Measurements from ENCODE around the gene MED29.

Gene MED29

DNA sequence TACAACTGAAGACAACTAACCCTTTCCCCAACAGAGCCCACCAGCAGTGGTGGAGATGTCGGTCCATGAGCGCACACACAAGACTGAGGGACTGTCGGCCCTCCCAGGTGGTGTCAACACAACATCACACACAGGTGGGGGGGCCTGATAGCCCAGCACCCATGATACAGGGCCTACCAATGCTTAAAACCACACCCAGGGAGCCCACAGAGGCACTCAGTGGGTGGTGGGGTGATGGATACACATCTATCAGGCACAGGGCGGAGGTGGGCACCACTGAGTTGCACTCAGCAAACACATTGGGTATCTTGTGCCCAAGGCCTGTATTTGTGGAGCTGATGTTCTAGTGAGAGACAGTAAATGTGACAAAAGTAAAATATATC lies 8.5 kb downstream of the MED29 start:
- no peak for FAIRE-seq

DNA sequence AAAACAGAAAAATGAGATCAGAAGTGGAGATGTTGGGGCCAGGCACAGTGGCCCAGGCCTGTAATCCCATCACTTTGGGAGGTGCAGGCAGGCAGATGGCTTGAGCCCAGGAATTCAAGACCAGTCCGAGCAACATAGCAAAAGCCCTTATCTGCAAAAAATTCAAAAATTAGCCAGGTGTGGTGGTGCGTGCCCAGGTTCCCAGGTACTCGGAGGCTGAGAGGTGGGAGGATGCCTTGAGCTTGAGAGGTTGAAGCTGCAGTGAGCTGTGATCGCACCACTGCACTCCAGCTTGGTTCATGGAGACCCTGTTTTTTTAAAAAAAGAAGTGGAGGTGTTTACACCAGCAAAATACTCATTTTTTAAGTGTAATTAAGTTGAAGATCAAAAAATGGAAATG lies 8.9 kb downstream of the MED29 start:
- FAIRE-seq = no peak

DNA sequence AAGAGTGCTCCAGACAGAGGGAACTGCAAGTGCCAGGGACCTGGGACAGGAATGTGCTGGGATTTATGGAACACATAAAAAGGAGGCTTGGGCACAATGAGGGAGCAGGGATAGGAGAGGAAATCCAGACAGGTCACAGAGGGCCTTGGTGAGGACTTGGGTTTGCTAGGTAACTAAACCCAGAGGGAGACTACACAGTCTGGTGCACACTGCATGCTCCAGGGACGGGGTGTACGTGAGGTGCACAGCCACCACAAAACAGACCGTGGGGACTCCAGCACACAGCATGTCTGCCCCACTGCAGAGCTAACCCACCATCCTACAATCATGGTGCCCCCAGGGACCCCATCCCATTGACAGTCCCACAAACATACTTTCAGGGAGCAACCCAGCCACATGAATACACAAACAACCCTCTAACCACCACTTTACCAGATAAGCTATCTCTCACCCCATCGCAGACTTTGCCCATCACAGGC lies 9.9 kb downstream of the MED29 start:
- no peak for FAIRE-seq

DNA sequence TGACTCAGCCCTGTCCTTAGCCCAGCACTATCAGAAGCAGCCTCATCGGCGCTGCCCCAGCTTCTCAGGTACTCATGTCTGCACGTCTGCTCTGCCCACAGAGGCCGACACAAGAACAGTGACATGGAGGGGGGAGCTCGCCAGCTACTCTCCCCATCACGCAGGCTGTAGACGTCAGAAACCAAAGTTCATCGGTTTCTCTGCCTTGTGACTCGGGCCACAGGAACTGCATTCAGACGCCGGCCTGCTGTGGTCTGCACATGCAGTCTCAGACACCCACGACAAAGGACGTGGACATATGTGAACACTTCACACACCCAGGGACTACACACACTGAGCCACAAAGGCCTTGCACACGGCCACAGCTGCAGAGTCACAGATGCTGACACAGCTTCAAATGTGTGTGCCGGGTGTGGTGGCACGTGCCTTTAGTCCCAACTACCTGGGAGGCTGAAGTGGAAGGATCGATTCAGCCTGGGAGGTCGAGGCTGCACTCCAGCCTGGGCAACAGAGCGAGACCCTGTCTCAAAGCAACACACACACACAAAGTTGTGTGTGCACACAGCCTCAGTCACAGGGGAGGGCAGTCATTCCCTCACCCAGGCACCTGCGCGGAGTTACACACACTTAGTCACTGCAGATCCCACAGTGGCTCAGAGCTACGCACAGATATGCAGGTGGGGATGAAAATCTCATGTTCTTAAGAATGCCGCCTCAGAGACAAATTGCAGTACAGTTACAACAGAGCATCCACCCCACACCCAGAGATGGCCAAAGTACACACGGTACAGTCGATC lies 10.6 kb downstream of the MED29 start:
- no peak for FAIRE-seq

DNA sequence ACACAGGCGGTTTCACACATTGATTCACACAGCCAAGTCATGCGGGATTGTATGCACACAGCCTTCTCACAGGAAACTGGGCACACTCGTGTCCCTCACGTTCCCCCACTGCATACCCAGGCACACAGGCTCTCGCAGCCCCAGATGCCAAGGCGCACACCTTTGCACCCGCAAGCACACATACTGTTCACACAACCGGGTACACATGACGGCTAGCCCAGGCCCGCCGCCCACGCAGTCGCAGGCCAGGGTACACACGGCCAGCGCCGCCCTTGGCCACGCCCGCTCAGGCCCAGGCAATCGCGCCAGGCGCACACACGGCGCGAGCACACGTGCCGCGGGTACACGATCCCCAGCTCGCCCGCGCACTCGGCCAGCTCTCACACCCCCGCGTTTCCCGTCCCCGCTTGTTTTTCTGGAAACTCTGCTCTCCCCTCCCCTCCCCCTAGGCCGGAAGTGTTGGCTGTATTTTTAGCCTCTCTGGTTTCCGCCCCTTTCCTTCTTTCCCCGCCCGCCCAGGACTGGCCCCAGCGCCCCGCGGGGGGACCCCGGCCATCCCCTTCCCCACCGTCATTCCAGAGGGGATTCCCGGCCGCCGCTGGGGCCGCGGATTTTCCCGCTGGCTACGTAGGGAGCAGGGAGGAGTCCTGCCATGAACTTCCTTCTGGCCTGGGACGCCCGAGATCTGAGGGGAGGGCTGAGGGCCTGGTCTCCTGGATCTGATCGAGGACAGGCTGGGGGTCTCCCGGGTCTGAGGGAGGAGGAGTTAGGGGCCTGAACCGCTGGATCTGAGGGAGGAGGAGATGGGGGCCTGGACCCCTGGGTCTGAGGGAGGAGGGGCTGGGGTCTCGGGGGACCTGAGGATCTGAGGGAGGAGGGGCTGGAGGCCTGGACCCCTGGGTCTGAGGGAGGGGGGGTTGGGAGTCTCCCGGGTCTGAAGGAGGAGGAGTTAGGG lies 11.4 kb downstream of the MED29 start:
- no peak for FAIRE-seq

DNA sequence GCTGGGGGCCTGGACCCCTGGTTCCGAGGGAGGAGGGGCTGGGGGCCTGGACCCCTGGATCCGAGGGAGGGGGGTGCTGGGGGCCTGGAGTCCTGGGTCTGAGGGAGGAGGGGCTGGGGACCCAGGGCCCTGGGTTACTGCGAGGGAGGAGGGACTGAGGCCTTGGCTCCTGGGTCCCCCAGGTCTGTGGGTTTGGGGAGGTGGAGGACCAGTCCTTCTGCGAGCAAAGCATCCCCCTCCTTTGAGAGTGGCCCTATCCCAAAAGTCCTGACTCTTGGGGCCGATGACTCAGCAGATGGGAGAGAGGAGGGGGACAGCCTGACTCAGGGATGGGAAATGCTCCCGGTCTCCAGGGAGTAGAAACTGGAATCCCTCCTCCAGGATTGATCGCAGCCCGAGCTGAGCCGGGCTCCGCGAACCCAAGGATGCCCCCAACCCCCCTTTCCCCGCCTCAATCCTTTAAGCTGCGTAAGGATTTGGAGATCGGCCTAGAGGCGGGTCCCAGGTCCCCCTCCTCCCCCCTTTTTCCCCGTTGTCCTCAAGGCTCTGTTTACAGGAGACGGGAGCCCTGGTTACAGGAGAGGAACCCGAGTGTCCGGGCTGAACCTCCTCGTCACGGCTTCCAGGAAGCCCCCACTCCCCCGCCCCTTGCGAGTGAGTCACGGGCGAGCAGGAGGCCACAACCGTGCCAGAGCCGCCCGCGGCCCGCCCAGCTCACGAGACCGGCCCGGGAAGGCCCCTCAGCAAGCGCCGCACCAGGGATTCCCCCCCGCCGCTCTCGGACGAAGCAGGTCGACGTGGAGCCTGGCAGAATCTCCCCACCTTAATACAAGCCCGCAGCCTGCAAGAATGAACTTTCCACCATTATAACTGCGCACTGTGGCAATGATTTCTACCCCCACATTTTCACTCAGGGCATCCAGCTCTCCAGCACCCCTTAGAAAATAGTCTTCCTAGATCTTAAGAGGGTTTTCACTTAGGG lies 12.4 kb downstream of the MED29 start:
- no peak for FAIRE-seq

DNA sequence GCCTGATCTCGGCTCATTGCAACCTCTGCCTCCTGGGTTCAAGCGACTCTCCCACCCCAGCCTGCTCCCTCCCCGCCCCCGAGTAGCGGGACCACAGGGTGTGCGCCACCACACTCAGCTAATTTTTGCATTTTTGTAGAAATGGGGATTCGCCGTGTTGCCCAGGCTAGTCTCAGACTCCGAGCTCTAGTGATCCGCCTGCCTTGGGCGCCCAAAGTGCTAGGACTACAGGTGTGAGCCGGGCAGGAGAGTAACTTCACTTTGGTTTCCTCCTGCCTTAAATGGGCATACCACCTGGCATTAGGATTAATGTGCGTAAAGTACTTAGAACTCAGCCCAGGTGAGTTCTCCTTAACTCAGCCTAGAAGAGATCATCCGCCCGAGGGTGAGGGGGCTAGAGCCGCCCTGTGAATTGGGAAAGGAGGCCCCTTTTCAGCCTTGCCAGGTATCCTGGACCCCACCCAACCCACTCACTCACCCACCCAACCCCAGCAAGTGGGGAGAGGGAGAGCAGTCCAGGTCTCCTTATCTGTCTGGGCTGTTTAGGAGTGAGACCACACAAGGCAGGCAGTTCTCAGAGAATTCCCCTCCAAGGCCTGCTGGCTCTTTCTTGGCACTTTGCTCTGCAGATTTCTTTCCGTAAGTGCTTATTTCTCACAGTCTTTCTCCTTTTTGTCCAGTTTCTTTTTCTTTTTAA lies 14.2 kb downstream of the MED29 start:
- FAIRE-seq = no peak

DNA sequence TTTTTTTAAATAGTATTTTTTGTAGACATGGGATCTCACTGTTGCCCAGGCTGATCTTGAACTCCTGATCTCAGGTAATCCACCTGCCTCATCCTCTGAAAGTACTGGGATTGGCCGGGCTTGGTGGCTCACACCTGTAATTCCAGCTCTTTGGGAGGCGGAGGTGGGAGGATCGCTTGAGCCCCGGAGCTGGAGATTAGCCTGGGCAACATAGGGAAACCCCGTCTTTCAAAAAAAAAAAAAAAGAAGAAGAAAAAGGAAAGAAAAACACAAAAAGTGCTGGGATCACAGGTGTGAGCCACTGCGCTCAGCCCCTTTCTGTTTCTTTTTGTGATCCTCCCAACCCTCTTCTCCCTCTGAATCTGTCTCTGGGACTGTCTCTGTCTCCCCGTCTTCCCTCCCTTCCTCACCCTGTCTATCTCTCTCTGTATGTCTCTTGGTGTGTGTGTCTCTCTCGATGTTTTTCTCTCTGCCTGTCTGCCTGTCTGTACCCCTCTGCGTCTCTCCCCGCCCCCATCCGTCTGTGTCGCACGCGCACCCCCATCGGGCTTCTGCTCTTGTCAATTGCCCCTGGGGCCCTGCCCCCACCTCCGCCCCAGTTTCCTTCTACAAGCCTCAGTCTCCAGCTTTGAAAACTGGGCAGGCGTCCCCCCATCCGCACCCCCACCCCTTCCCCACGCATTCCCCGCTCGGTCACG lies 14.9 kb downstream of the MED29 start:
- no peak for FAIRE-seq

DNA sequence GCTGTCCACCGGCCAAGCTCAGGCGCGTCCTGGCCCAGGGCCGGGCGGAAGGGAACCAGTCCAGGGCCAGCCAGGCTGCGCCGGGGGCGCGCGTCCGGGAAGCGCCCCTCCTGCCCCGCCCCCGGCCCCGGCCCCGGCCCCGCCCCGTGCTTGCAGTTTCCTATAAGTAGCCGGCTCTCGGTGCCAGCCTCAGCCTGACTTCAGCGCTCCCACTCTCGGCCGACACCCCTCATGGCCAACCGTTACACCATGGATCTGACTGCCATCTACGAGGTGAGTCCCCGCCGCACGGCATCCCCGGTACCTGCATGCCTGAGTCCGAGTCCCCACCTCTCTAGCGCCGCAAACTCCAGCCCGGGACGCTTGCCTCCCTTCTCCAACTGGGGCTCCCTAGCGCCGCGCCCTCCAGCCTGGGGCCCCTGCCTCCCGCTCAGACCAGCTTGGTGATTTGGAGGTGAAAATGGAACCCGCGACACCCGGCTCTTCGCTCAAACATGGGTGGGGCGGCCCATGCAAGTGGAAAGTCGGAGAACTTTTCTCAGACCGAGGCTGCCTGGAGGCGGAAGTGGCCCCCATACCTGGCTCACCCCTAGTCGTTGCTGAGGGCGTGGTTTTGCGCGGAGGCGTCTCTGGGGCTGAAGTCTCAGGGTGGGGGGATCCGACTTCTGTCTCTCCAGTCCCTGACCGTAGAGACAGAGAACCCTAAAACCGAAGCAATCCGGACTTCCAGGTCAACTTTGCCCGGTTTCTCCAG lies 15.7 kb downstream of the MED29 start, which contains the start of gene ZFP36:
Gene ZFP36, plus strand, starts transcription at position 192 of the 754 bp plus-strand sequence. Its CDS starts 58 bp downstream, at position 250.
- FAIRE-seq = no peak

DNA sequence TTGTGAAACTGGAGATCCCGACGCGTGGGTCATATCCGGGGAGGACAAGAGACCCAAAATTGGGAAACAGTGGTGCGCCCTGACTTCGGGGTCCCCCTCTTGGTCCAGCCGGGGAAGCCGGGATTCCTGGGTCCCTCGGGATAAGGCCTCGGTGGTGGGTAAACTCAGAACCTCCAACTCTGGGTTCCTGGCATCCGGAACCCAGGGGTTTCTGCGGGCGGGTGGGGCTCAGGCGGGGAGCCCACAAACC lies 16.2 kb downstream of the MED29 start:
- no peak for FAIRE-seq

DNA sequence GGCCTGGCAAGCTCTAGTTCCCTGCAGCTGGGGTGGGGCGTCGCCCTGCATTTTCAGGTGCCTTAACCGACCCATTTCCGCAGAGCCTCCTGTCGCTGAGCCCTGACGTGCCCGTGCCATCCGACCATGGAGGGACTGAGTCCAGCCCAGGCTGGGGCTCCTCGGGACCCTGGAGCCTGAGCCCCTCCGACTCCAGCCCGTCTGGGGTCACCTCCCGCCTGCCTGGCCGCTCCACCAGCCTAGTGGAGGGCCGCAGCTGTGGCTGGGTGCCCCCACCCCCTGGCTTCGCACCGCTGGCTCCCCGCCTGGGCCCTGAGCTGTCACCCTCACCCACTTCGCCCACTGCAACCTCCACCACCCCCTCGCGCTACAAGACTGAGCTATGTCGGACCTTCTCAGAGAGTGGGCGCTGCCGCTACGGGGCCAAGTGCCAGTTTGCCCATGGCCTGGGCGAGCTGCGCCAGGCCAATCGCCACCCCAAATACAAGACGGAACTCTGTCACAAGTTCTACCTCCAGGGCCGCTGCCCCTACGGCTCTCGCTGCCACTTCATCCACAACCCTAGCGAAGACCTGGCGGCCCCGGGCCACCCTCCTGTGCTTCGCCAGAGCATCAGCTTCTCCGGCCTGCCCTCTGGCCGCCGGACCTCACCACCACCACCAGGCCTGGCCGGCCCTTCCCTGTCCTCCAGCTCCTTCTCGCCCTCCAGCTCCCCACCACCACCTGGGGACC lies 16.6 kb downstream of the MED29 start:
- FAIRE-seq = no peak

DNA sequence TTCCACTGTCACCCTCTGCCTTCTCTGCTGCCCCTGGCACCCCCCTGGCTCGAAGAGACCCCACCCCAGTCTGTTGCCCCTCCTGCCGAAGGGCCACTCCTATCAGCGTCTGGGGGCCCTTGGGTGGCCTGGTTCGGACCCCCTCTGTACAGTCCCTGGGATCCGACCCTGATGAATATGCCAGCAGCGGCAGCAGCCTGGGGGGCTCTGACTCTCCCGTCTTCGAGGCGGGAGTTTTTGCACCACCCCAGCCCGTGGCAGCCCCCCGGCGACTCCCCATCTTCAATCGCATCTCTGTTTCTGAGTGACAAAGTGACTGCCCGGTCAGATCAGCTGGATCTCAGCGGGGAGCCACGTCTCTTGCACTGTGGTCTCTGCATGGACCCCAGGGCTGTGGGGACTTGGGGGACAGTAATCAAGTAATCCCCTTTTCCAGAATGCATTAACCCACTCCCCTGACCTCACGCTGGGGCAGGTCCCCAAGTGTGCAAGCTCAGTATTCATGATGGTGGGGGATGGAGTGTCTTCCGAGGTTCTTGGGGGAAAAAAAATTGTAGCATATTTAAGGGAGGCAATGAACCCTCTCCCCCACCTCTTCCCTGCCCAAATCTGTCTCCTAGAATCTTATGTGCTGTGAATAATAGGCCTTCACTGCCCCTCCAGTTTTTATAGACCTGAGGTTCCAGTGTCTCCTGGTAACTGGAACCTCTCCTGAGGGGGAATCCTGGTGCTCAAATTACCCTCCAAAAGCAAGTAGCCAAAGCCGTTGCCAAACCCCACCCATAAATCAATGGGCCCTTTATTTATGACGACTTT lies 17.4 kb downstream of the MED29 start:
- no peak for FAIRE-seq

DNA sequence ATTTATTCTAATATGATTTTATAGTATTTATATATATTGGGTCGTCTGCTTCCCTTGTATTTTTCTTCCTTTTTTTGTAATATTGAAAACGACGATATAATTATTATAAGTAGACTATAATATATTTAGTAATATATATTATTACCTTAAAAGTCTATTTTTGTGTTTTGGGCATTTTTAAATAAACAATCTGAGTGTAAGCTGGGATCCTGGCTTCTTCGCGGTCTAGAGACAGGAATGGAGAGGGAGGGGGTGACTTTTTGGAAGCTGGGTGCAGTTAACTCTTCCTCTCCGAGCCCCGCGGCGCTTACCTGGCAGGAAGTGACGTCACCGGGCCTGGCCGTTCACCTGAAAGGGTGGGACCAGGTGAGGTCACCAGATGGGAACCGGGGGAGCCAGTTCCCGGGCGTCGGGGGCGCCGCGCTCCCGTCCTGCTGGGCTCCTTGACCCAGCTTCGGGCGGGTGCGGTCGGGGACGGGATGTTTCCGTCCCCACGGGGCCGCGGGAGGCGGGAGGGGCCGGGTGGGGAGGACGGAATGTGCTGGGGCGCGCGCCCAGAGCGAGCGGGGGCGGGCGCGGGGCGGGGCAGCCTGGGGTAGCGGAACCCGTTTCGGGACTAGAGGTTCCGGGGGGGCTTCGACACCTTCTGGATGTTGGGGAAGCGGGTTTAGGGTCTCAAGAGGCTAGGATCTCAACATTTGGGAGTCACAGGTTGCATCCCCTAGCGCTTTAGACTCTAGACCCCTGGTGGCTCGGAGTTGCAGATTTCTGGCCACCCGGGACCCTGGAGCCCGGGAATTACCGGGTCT lies 18.2 kb downstream of the MED29 start:
- FAIRE-seq = peak; percentile 51

DNA sequence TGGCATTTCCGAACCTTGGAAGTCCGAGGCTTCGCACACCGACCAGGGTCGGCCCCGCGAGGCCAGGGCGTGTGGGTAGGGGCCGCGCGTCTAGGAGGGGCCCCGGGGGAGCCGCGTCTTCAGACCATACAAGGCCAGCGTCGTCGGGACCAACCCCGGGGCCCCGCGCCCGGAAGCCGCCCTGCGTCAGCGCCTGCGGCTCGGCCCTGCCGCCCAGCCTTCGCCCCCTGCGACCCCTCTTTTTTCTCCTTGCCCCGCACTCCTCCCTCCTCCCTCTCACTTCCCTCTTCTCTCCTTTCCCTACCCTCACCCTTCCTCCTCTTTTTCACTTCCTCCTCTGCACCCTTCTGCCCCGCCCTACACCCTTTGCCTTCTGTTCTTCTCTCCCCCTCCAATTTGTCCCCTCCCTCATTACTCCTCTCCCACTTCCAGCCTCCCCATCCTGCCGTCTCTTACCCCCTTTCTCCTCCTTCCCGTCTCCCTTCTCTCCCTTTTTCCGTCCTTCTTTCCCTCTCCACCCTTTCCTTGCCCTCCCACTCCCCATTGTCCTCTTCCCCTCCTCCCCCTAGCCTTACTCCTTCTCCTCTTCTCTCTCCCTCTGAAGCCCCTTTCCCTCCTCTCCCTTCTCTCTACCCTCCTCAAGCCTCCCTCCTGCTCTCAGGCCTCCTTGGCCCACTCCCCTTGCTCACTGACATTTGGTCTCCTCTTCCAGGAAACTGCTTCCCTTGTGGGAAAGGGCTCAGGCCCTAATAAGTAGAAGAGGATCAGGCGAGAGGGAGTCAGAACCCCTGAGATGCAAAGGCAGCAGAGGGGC lies 19.0 kb downstream of the MED29 start:
- no peak for FAIRE-seq

DNA sequence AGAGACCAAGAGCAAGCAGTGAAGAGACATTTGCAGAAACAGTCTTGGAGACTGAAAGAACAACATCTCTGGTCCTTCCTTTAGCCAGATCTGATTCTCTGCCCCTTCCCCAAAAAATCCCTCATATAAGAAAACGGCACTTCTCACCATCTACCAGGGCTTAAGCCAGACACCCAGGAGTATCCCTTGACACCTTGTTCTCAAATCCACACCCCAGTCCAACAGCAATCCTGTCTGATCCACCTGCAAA lies 19.6 kb downstream of the MED29 start:
- FAIRE-seq = no peak

DNA sequence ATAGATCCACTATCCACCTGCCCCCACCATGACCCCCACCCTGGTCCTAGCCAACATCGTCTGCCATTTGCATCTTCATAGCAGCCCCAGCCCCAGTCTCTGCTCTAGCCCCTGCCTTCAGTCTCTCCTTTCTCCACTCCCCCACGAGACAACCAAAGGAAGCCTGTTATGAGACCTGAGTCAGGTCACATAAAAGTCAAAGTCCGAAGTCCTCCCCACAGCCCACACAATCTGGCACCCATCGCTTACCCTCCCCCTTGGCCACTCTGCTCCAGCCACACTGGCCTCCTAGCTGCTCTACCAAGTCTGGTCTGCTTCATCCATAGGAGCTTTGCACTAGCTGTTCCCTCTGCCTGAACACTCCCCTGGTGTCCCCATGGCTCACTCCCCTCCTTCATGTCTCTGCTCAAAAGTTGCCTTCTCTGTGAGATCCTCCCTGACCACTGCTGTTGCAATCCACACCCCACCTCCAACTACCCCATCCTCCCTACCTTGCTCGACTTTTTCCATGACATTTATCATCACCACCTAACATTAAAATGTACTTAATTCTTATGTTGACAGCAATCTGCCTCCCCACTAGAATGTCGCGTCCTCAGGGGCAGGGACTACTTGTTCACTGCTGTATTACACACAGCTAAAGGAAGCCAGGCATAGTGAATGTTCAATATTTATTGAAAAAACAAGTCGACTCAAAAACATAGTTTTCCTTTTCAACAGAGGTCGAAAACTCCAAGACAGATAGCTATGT lies 20.1 kb downstream of the MED29 start:
- FAIRE-seq = no peak

DNA sequence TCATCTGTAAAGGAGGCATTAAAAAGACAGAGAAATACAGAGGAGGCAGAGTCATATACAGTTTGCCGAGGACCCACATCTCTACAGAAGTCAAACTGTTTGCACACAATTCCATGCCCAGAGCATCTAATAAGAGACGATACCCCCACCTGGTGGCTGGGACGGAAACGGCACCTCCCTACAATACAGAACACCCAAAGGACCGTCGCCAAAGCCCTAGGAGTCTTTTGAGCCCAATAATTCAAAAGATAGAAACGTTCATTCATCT lies 20.6 kb downstream of the MED29 start:
- no peak for FAIRE-seq
